A549 (cell line): Measurements from ENCODE around the gene CSMD2. TPM values are rescaled to one million over a fixed set of nuclear protein-coding genes. Genes with fewer than 3 reads are reported as not detected.

ENCODE experiments used
- ATAC-seq, 2 experiments: fragments of 200-7000 bp in 1 of 2; fragments of >200 bp in 1 of 2; cut with Nextera tagmentation in 1 of 2; cut with Tn5 transposase in 1 of 2; 3 replicates each; pipeline versions ENCODE4 v1.8.0 to v1.9.1; 2018 to 2020; ENCODE audit warnings: mild to moderate bottlenecking in 1 of 2, moderate library complexity in 1 of 2
- CTCF ChIA-PET: fragments of 300-600 bp; sonication (Branson Sonifier 250); formaldehyde crosslinking; extraction: SDS; loops from one replicate; lab custom pipeline; 2021; ENCODE audit warnings: antibody characterized with exemption, inconsistent platforms; lab: Yijun Ruan, JAX
- POLR2A ChIA-PET: fragments of 350-600 bp; formaldehyde crosslinking; extraction: SDS; loops from one replicate; lab custom pipeline; 2021; ENCODE audit warnings: antibody characterized with exemption, inconsistent platforms; lab: Yijun Ruan, JAX
- DNase-seq, 2 experiments: peaks; one replicate each; pipeline versions ENCODE4 v3.0.0 to v3.0.0-alpha.2; 2011 to 2016; ENCODE audit warnings: low read depth in 1 of 2, low spot score in 1 of 2
- FAIRE-seq: peaks from 2 replicates; lab custom pipeline; 2011; peaks lifted over from hg19 to GRCh38; lab: Jason Lieb, UNC
- H3K27ac ChIP-seq, 2 experiments: fragments of >200 bp; sonication (Bioruptor Twin); formaldehyde crosslinking; 3 replicates each; pipeline ENCODE4 v1.5.1; 2016 to 2017
- H3K4me1 ChIP-seq: fragments of >200 bp; sonication (Bioruptor Twin); formaldehyde crosslinking; 3 replicates; pipeline ENCODE4 v1.6.1; 2016
- H3K4me2 ChIP-seq: fragments of >200 bp; sonication (Bioruptor Twin); formaldehyde crosslinking; 3 replicates; pipeline ENCODE4 v1.6.1; 2016
- H3K4me3 ChIP-seq: fragments of >200 bp; sonication (Bioruptor Twin); formaldehyde crosslinking; 3 replicates; pipeline ENCODE4 v1.5.1; 2016
- H3K9me3 ChIP-seq: fragments of >200 bp; sonication (Bioruptor Twin); formaldehyde crosslinking; 3 replicates; pipeline ENCODE4 v1.6.1; 2016
- CBX2 ChIP-seq: fragments of 200-600 bp; sonication (generic); IDR thresholded peaks from 2 replicates; pipeline ENCODE4 v1.6.1; 2016; ENCODE audit warnings: low read depth, mild to moderate bottlenecking, borderline replicate concordance
- EP300 ChIP-seq, 2 experiments: fragments of >200 bp; sonication (Bioruptor Twin); formaldehyde crosslinking; IDR thresholded peaks; 2 replicates in 1 of 2; 3 replicates in 1 of 2; pipeline ENCODE4 v1.6.1; 2016 to 2017
- FOSB ChIP-seq: fragments of 250-450 bp; sonication (Bioruptor Pico); IDR thresholded peaks from 2 replicates; pipeline ENCODE4 v1.5.0; 2020; ENCODE audit warnings: mild to moderate bottlenecking, moderate library complexity
- FOSL2 ChIP-seq, 2 experiments: fragments of 450-650 bp in 1 of 2; fragments of >200 bp in 1 of 2; sonication (Bioruptor Twin) in 1 of 2; formaldehyde crosslinking; IDR thresholded peaks; 2 replicates each; pipeline versions ENCODE4 v1.5.0 to v1.6.1; 2016 to 2020; ENCODE audit warnings: mild to moderate bottlenecking in 1 of 2, moderate library complexity in 1 of 2
- GATA3 ChIP-seq: IDR thresholded peaks from 2 replicates; pipeline ENCODE4 v1.6.1; 2012; ENCODE audit warnings: borderline replicate concordance
- HDAC2 ChIP-seq: fragments of 200-600 bp; sonication (generic); IDR thresholded peaks from 2 replicates; pipeline ENCODE4 v1.6.1; 2016
- HMGXB4 ChIP-seq: fragments of 250-450 bp; sonication (Bioruptor Pico); IDR thresholded peaks from 2 replicates; pipeline ENCODE4 v1.5.0; 2021; ENCODE audit warnings: mild to moderate bottlenecking, moderate library complexity, borderline replicate concordance
- KDM1A ChIP-seq: fragments of 200-600 bp; sonication (generic); IDR thresholded peaks from 2 replicates; pipeline ENCODE4 v1.6.1; 2016; ENCODE audit warnings: low read depth, mild to moderate bottlenecking
- KDM5A ChIP-seq: fragments of 200-600 bp; sonication (generic); IDR thresholded peaks from 2 replicates; pipeline ENCODE4 v1.6.1; 2016; ENCODE audit warnings: antibody characterized with exemption, mild to moderate bottlenecking
- MAZ ChIP-seq: fragments of 150-350 bp; IDR thresholded peaks from 2 replicates; pipeline ENCODE4 v1.6.1; 2014; ENCODE audit warnings: antibody characterized with exemption, low read depth, low read length, borderline replicate concordance
- MYC ChIP-seq: IDR thresholded peaks from 2 replicates; pipeline ENCODE4 v1.6.1; 2012; ENCODE audit warnings: mild to moderate bottlenecking, inconsistent platforms, low read length, improper control_type of control experiment, borderline replicate concordance
- NFE2L2 ChIP-seq: fragments of 150-350 bp; conservative IDR thresholded peaks from 2 replicates; pipeline ENCODE4 v1.6.1; 2014; ENCODE audit warnings: low read length
- NPAS2 ChIP-seq: fragments of 250-450 bp; sonication (Bioruptor Pico); IDR thresholded peaks from 2 replicates; pipeline ENCODE4 v1.8.0; 2022; ENCODE audit warnings: mild to moderate bottlenecking, moderate library complexity, borderline replicate concordance
- NR3C1 ChIP-seq: fragments of >200 bp; sonication (Bioruptor Twin); formaldehyde crosslinking; IDR thresholded peaks from 3 replicates; pipeline ENCODE4 v1.6.1; 2017
- PBX3 ChIP-seq: IDR thresholded peaks from 2 replicates; pipeline ENCODE4 v1.6.1; 2012
- PHF8 ChIP-seq: fragments of 200-600 bp; sonication (generic); IDR thresholded peaks from 2 replicates; pipeline ENCODE4 v1.6.1; 2016; ENCODE audit warnings: low read depth, mild to moderate bottlenecking, antibody characterized with exemption, moderate library complexity, borderline replicate concordance
- POLR2AphosphoS2 ChIP-seq: conservative IDR thresholded peaks from 2 replicates; pipeline ENCODE4 v1.6.1; 2012; ENCODE audit warnings: low read length, improper control_type of control experiment, inconsistent platforms
- RCOR1 ChIP-seq: fragments of 150-350 bp; IDR thresholded peaks from 2 replicates; pipeline ENCODE4 v1.6.1; 2014; ENCODE audit warnings: antibody characterized with exemption, low read length, low read depth
- TP53 ChIP-seq: fragments of 250-450 bp; sonication (Bioruptor Pico); IDR thresholded peaks from 2 replicates; pipeline ENCODE4 v1.5.0; 2021; ENCODE audit warnings: mild to moderate bottlenecking, moderate library complexity
- WGBS: methylation state at CpG from one replicate; pipeline ENCODE4 v1.1.6; 2017; ENCODE audit errors: missing lambda C conversion rate; 5-methylcytosine and 5-hydroxymethylcytosine counted together
- polyA plus RNA-seq, 4 experiments: library from polyadenylated mRNA; depleted of rRNA in 3 of 4; stranded (reverse); fragments of >200 nt; fragmentation: RNase III in 1 of 4; extraction: RNeasy Plus Mini Kit Qiagen cat#74134 plus additional on column Dnase treatment in 1 of 4; gene quantifications; 2 replicates in 3 of 4; 3 replicates in 1 of 4; pipeline ENCODE4 v1.2.3, GENCODE V29; 2011 to 2017

CSMD2 gene
- polyA plus RNA-seq, 2 of the 4 experiments (the other 2 are of a cell fraction), result not detected

GRCh38 chr1:33990281-33990680 lies 174.7 kb downstream of the CSMD2 start:
- ChIA-PET CTCF (no interaction called here), POLR2A (no interaction called here)
- no peak overlapping the region for H3K4me2 ChIP-seq
- WGBS, result 0% methylated on average over 3 of the region's 3 CpGs
- H3K4me3 ChIP-seq, result no peak overlapping the region
- no peak overlapping the region for H3K27ac ChIP-seq
- no peaks in the 10 kb centered on the region for H3K4me1 ChIP-seq
- no peak for TF ChIP-seq TP53
- TF ChIP-seq FOSL2 (IDR thresholded peaks at IDR 0.05), result no peak
- TF ChIP-seq FOSL2 (CRISPR knock-in tag; IDR thresholded peaks at IDR 0.05), result no peak
- no peak for TF ChIP-seq FOSB (CRISPR knock-in tag)
- TF ChIP-seq CBX2, result no peak
- no peak for TF ChIP-seq HMGXB4 (CRISPR knock-in tag)
- no peak for TF ChIP-seq MYC
- no peak for TF ChIP-seq GATA3
- TF ChIP-seq PBX3, result no peak
- no peak for TF ChIP-seq MAZ
- DNase-seq (no peak), ATAC-seq (no peak), FAIRE-seq (no peak)
- H3K9me3 ChIP-seq, result no peaks in the 10 kb centered on the region

GRCh38 chr1:33988161-33988560 lies 176.9 kb downstream of the CSMD2 start:
- DNase-seq (no peak), FAIRE-seq (no peak)

GRCh38 chr1:33986390-33987095 lies 178.5 kb downstream of the CSMD2 start:
- WGBS, result 4% methylated on average over 4 of the region's 5 CpGs
- FAIRE-seq (no peak), ATAC-seq (no peak), DNase-seq (no peak)
- no peaks in the 10 kb centered on the region for H3K4me1 ChIP-seq
- H3K27ac ChIP-seq, result no peak overlapping the region
- H3K4me3 ChIP-seq, result no peak overlapping the region
- no peak overlapping the region for H3K4me2 ChIP-seq
- CTCF ChIA-PET, result no interaction called here
- TF ChIP-seq HMGXB4 (CRISPR knock-in tag) (no peak), HDAC2 (no peak), NPAS2 (CRISPR knock-in tag) (no peak), KDM5A (no peak), NR3C1 (no peak), PHF8 (no peak), RCOR1 (no peak), NFE2L2 (no peak), KDM1A (no peak), EP300 (IDR thresholded peaks at IDR 0.05) (no peak), POLR2AphosphoS2 (no peak), MAZ (no peak)
- POLR2A ChIA-PET, result no interaction called here
- H3K9me3 ChIP-seq, result no peaks in the 10 kb centered on the region

More at GRCh38 chr1:33988161-33988560, 176.9 kb downstream of the CSMD2 start:
- POLR2A ChIA-PET, result no interaction called here
- TF ChIP-seq FOSL2 (IDR thresholded peaks at IDR 0.05) (no peak), FOSL2 (CRISPR knock-in tag; IDR thresholded peaks at IDR 0.05) (no peak)
- Histone ChIP-seq H3K4me2 (no peak overlapping the region), H3K9me3 (no peaks in the 10 kb centered on the region), H3K27ac (no peak overlapping the region), H3K4me1 (no peaks in the 10 kb centered on the region), H3K4me3 (no peak overlapping the region)
- ATAC-seq, result no peak
- CTCF ChIA-PET, result no interaction called here
- WGBS, result 7% methylated on average over 3 of the region's 3 CpGs
